HepG2 (cell line): ENCODE results near the gene CHP1. TPM values are rescaled to one million over a fixed set of nuclear protein-coding genes. Genes with fewer than 3 reads are reported as not detected.
A peak's percentile ranks its signal among the peaks of the same experiment; 100 is the strongest.

Experiments used
- CEBPG ChIP-seq: IDR thresholded peaks from 2 replicates; pipeline ENCODE4 v1.6.1; 2016
- ELF1 ChIP-seq: sonication (generic); formaldehyde crosslinking; IDR thresholded peaks from 2 replicates; pipeline ENCODE4 v1.4.0; 2020; ENCODE audit warnings: missing genetic modification reagents
- FOXP1 ChIP-seq, 2 experiments: fragments of 450-650 bp in 1 of 2; IDR thresholded peaks; 2 replicates each; pipeline ENCODE4 v1.6.1; 2017 to 2018; ENCODE audit warnings: antibody characterized with exemption in 1 of 2
- HCFC1 ChIP-seq: fragments of 150-350 bp; IDR thresholded peaks from 2 replicates; pipeline ENCODE4 v1.6.1; 2014; ENCODE audit warnings: low read depth, low read length
- HOXA5 ChIP-seq: sonication (generic); formaldehyde crosslinking; IDR thresholded peaks from 2 replicates; pipeline ENCODE4 v1.4.0; 2020; ENCODE audit warnings: missing genetic modification reagents
- RAD51 ChIP-seq: fragments of 450-650 bp; IDR thresholded peaks from 2 replicates; pipeline ENCODE4 v1.6.1; 2016; ENCODE audit warnings: borderline replicate concordance
- TCF7 ChIP-seq: sonication (generic); IDR thresholded peaks from 2 replicates; pipeline ENCODE4 v1.6.1; 2016; ENCODE audit warnings: antibody characterized with exemption, low read depth
- U2AF2 ChIP-seq: fragments of 200-400 bp; formaldehyde crosslinking; IDR thresholded peaks from 2 replicates; pipeline ENCODE4 v1.6.1; 2017; ENCODE audit warnings: low read depth, mild to moderate bottlenecking, low read length
- ZBTB21 ChIP-seq: sonication (generic); formaldehyde crosslinking; IDR thresholded peaks from 2 replicates; pipeline ENCODE4 v1.4.0; 2020; ENCODE audit warnings: missing genetic modification reagents
- ZKSCAN1 ChIP-seq: fragments of 150-350 bp; IDR thresholded peaks from 2 replicates; pipeline ENCODE4 v1.6.1; 2014; ENCODE audit warnings: low read length
- ZKSCAN5 ChIP-seq: sonication (generic); formaldehyde crosslinking; IDR thresholded peaks from 2 replicates; pipeline ENCODE4 v1.5.1; 2020; ENCODE audit warnings: mild to moderate bottlenecking, missing genetic modification reagents
- ZNF12 ChIP-seq: sonication (generic); formaldehyde crosslinking; IDR thresholded peaks from 2 replicates; pipeline ENCODE4 v1.5.0; 2020; ENCODE audit warnings: missing genetic modification reagents
- ZSCAN12 ChIP-seq: sonication (generic); formaldehyde crosslinking; IDR thresholded peaks from 2 replicates; pipeline ENCODE4 v1.9.0; 2021; ENCODE audit warnings: mild to moderate bottlenecking, missing genetic modification reagents
- polyA plus RNA-seq, 8 experiments: library from polyadenylated mRNA; depleted of rRNA in 3 of 8; stranded (reverse) in 7 of 8; unstranded in 1 of 8; fragments of >200 nt; fragmentation: Illumina TruSeq in 4 of 8; extraction: Trizol in 4 of 8; gene quantifications; 2 replicates each; pipeline versions ENCODE4 v1.2.1 to v1.2.3, GENCODE V29; 2011 to 2016; ENCODE audit warnings: low read depth in 4 of 8, missing spikeins in 1 of 8, mixed read lengths in 1 of 8; ENCODE audit not compliant: insufficient read depth in 1 of 8
- total RNA-seq, 5 experiments: library from RNA; depleted of rRNA; stranded (reverse); fragments of >200 nt; fragmentation: Illumina TruSeq; extraction: Trizol; gene quantifications; 2 replicates each; pipeline ENCODE4 v1.2.3, GENCODE V29; 2016; ENCODE audit warnings: low read depth in 1 of 5
- TF ChIP-seq, protein P1 (sequence below): IDR thresholded peaks from 2 replicates; pipeline ENCODE4 v1.6.1; 2016; ENCODE audit warnings: mild to moderate bottlenecking, missing biosample characterization, missing genetic modification reagents
- TF ChIP-seq, protein P2 (sequence below): IDR thresholded peaks from 2 replicates; pipeline ENCODE4 v1.6.1; 2018; ENCODE audit warnings: missing genetic modification reagents
- TF ChIP-seq, protein P3 (sequence below): sonication (generic); formaldehyde crosslinking; IDR thresholded peaks from 2 replicates; pipeline ENCODE4 v1.8.1; 2023; ENCODE audit warnings: missing genetic modification reagents, mild to moderate bottlenecking, borderline replicate concordance
- TF ChIP-seq, protein P4 (sequence below): sonication (generic); formaldehyde crosslinking; IDR thresholded peaks from 2 replicates; pipeline ENCODE4 v1.8.0; 2022; ENCODE audit warnings: mild to moderate bottlenecking, missing genetic modification reagents, moderate library complexity
- TF ChIP-seq, protein P5 (sequence below): IDR thresholded peaks from 2 replicates; pipeline ENCODE4 v1.6.1; 2016; ENCODE audit warnings: missing genetic modification reagents, missing compliant biosample characterization
- TF ChIP-seq, protein P6 (sequence below): IDR thresholded peaks from 2 replicates; pipeline ENCODE4 v1.6.1; 2012; ENCODE audit warnings: low read length, improper control_type of control experiment
- TF ChIP-seq, protein P7 (sequence below): sonication (generic); formaldehyde crosslinking; IDR thresholded peaks from 2 replicates; pipeline ENCODE4 v1.4.0; 2020; ENCODE audit warnings: mild to moderate bottlenecking, missing genetic modification reagents
- TF ChIP-seq, protein P8 (sequence below): sonication (generic); formaldehyde crosslinking; IDR thresholded peaks from 2 replicates; pipeline ENCODE4 v1.5.0; 2020; ENCODE audit warnings: missing genetic modification reagents
- TF ChIP-seq, protein P9 (sequence below), 2 experiments: fragments of 450-650 bp in 1 of 2; sonication (generic) in 1 of 2; formaldehyde crosslinking; IDR thresholded peaks; 2 replicates each; pipeline versions ENCODE4 v1.5.0 to v1.8.0; 2020 to 2022; ENCODE audit warnings: mild to moderate bottlenecking in 1 of 2, missing genetic modification reagents in 1 of 2

The CHP1 gene
- total and polyA plus RNA-seq, 2 of the 13 experiments (the other 11 are each of a cell fraction or from before 2014, with no cell fraction given): 49.6 to 76.4 TPM

DNA sequence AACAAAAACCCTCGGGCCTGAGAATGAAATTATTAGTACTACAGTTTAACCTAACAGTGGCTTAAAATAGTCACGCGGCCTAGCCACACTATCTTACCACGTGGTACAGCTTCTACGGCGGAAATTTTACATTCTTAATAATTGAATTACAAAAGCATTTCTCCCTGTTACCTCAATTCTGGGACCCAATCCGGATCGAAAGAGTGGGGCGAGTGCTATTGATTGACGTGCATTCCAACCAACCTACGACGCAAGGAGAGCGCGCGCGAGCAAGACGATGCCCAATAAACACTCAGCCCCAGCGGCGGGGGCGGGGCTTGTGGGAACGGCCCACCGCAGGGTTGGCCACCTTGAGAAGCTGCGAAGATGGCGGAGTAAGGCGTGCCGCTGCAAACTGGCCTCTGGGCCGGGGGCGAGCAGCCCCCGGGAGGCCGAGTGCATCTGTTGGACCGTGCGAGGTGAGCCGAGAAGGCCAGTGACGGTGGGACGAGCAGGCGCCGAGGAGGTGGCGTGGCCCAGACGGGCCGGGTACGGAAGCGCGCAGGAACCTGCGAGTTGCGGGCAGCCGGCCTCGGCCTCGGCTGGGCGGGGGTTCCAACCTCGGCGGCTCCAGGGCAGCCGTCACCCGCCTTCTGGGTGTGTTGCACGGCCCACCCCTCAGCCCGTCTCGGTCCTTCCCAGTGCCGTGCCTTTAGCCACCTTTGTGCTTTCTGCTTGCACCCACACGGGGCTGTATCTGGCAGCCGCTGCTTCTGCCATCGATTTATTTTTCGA lies 52.8 kb downstream of the CHP1 start (continued):
- TF ChIP-seq, protein P1, sequence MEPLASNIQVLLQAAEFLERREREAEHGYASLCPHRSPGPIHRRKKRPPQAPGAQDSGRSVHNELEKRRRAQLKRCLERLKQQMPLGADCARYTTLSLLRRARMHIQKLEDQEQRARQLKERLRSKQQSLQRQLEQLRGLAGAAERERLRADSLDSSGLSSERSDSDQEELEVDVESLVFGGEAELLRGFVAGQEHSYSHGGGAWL (CRISPR knock-in tag): peak; percentile 71; the same call in 1 of the 2 replicates
- TF ChIP-seq ZKSCAN5 (CRISPR knock-in tag) (no peak), ZNF12 (no peak), ELF1 (CRISPR knock-in tag) (no peak; the same call in 1 of the 2 replicates), HOXA5 (CRISPR knock-in tag) (peak; percentile 90; the same call in 1 of the 2 replicates), ZBTB21 (CRISPR knock-in tag) (no peak), HCFC1 (no peak), U2AF2 (no peak), ZSCAN12 (CRISPR knock-in tag) (no peak), CEBPG (CRISPR knock-in tag) (no peak), FOXP1 (IDR thresholded peaks at IDR 0.05) (no peak), FOXP1 (CRISPR knock-in tag; IDR thresholded peaks at IDR 0.05) (no peak), ZKSCAN1 (no peak), RAD51 (peak; percentile 64), TCF7 (no peak)
- TF ChIP-seq, protein P2, sequence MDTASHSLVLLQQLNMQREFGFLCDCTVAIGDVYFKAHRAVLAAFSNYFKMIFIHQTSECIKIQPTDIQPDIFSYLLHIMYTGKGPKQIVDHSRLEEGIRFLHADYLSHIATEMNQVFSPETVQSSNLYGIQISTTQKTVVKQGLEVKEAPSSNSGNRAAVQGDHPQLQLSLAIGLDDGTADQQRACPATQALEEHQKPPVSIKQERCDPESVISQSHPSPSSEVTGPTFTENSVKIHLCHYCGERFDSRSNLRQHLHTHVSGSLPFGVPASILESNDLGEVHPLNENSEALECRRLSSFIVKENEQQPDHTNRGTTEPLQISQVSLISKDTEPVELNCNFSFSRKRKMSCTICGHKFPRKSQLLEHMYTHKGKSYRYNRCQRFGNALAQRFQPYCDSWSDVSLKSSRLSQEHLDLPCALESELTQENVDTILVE (CRISPR knock-in tag): no peak
- TF ChIP-seq, protein P3, sequence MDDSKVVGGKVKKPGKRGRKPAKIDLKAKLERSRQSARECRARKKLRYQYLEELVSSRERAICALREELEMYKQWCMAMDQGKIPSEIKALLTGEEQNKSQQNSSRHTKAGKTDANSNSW: peak; percentile 82; the same call in 1 of the 2 replicates
- TF ChIP-seq, protein P4, sequence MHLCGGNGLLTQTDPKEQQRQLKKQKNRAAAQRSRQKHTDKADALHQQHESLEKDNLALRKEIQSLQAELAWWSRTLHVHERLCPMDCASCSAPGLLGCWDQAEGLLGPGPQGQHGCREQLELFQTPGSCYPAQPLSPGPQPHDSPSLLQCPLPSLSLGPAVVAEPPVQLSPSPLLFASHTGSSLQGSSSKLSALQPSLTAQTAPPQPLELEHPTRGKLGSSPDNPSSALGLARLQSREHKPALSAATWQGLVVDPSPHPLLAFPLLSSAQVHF (CRISPR knock-in tag): 0 out of 2 replicates have a peak, but pooled peaks have one; percentile 36
- TF ChIP-seq, protein P5, sequence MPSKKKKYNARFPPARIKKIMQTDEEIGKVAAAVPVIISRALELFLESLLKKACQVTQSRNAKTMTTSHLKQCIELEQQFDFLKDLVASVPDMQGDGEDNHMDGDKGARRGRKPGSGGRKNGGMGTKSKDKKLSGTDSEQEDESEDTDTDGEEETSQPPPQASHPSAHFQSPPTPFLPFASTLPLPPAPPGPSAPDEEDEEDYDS (CRISPR knock-in tag): peak; percentile 75
- TF ChIP-seq, protein P6, sequence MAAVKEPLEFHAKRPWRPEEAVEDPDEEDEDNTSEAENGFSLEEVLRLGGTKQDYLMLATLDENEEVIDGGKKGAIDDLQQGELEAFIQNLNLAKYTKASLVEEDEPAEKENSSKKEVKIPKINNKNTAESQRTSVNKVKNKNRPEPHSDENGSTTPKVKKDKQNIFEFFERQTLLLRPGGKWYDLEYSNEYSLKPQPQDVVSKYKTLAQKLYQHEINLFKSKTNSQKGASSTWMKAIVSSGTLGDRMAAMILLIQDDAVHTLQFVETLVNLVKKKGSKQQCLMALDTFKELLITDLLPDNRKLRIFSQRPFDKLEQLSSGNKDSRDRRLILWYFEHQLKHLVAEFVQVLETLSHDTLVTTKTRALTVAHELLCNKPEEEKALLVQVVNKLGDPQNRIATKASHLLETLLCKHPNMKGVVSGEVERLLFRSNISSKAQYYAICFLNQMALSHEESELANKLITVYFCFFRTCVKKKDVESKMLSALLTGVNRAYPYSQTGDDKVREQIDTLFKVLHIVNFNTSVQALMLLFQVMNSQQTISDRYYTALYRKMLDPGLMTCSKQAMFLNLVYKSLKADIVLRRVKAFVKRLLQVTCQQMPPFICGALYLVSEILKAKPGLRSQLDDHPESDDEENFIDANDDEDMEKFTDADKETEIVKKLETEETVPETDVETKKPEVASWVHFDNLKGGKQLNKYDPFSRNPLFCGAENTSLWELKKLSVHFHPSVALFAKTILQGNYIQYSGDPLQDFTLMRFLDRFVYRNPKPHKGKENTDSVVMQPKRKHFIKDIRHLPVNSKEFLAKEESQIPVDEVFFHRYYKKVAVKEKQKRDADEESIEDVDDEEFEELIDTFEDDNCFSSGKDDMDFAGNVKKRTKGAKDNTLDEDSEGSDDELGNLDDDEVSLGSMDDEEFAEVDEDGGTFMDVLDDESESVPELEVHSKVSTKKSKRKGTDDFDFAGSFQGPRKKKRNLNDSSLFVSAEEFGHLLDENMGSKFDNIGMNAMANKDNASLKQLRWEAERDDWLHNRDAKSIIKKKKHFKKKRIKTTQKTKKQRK: no peak
- TF ChIP-seq, protein P7, sequence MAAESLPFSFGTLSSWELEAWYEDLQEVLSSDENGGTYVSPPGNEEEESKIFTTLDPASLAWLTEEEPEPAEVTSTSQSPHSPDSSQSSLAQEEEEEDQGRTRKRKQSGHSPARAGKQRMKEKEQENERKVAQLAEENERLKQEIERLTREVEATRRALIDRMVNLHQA (CRISPR knock-in tag): no peak
- TF ChIP-seq, protein P8, sequence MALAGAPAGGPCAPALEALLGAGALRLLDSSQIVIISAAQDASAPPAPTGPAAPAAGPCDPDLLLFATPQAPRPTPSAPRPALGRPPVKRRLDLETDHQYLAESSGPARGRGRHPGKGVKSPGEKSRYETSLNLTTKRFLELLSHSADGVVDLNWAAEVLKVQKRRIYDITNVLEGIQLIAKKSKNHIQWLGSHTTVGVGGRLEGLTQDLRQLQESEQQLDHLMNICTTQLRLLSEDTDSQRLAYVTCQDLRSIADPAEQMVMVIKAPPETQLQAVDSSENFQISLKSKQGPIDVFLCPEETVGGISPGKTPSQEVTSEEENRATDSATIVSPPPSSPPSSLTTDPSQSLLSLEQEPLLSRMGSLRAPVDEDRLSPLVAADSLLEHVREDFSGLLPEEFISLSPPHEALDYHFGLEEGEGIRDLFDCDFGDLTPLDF (CRISPR knock-in tag): peak; percentile 98
- TF ChIP-seq, protein P9, sequence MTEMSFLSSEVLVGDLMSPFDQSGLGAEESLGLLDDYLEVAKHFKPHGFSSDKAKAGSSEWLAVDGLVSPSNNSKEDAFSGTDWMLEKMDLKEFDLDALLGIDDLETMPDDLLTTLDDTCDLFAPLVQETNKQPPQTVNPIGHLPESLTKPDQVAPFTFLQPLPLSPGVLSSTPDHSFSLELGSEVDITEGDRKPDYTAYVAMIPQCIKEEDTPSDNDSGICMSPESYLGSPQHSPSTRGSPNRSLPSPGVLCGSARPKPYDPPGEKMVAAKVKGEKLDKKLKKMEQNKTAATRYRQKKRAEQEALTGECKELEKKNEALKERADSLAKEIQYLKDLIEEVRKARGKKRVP (CRISPR knock-in tag; IDR thresholded peaks at IDR 0.05): peak in 1 of 2 experiments; percentile 52; a peak in 1 of 4 replicates
